DND-41 (cell line): ENCODE results near the gene ISYNA1.

ENCODE experiments used
- ATAC-seq: fragments of 200-7000 bp; cut with Tn5 transposase; 3 replicates; pipeline ENCODE4 v1.9.1; 2021; ENCODE audit warnings: low read depth; ENCODE audit not compliant: insufficient read depth
- DNase-seq: peaks from one replicate; pipeline ENCODE4 v3.0.0-alpha.2; 2020
- H2AFZ ChIP-seq: 2 replicates; pipeline ENCODE4 v1.6.0; 2012; ENCODE audit warnings: low read depth, low read length
- H3K27ac ChIP-seq: 2 replicates; pipeline ENCODE4 v1.5.1; 2012; ENCODE audit warnings: low read length, inconsistent platforms
- H3K27me3 ChIP-seq: fragments of 200-600 bp; sonication (generic); 2 replicates; pipeline ENCODE4 v1.6.0; 2012; ENCODE audit warnings: low read length, mild to moderate bottlenecking, inconsistent platforms; ENCODE audit not compliant: insufficient read depth, poor library complexity
- H3K36me3 ChIP-seq: 2 replicates; pipeline ENCODE4 v1.5.1; 2012; ENCODE audit warnings: low read length, inconsistent platforms; ENCODE audit not compliant: insufficient read depth
- H3K4me1 ChIP-seq: 2 replicates; pipeline ENCODE4 v1.5.1; 2012; ENCODE audit warnings: mild to moderate bottlenecking, low read length; ENCODE audit not compliant: insufficient read depth
- H3K4me2 ChIP-seq: 2 replicates; pipeline ENCODE4 v1.6.0; 2012; ENCODE audit warnings: mild to moderate bottlenecking, moderate library complexity, low read length, inconsistent platforms; ENCODE audit not compliant: insufficient read depth
- H3K4me3 ChIP-seq, 2 experiments: fragments of 200-600 bp in 1 of 2; shearing (Covaris generic) in 1 of 2; 2 replicates each; pipeline ENCODE4 v1.5.1; 2012 to 2016; ENCODE audit warnings: inconsistent platforms in 2 of 2, low read length in 2 of 2, mild to moderate bottlenecking in 2 of 2, low read depth in 1 of 2, moderate library complexity in 1 of 2
- H3K79me2 ChIP-seq: 2 replicates; pipeline ENCODE4 v1.6.0; 2012; ENCODE audit warnings: low read length, inconsistent platforms; ENCODE audit not compliant: insufficient read depth
- H3K9ac ChIP-seq: 2 replicates; pipeline ENCODE4 v1.6.0; 2012; ENCODE audit warnings: low read depth, mild to moderate bottlenecking, inconsistent platforms, low read length, moderate library complexity
- H3K9me3 ChIP-seq: 2 replicates; pipeline ENCODE4 v1.5.1; 2012; ENCODE audit warnings: low read length, moderate library complexity, mild to moderate bottlenecking, inconsistent platforms; ENCODE audit not compliant: insufficient read depth, severe bottlenecking
- H4K20me1 ChIP-seq: 2 replicates; pipeline ENCODE4 v1.6.0; 2012; ENCODE audit warnings: low read length; ENCODE audit not compliant: insufficient read depth
- CTCF ChIP-seq: IDR thresholded peaks from 2 replicates; pipeline ENCODE4 v1.5.1; 2012; ENCODE audit warnings: borderline replicate concordance, low read length, moderate library complexity, mild to moderate bottlenecking; ENCODE audit not compliant: poor library complexity, severe bottlenecking; ENCODE audit errors: extremely low read depth
- EZH2 ChIP-seq: IDR thresholded peaks from 3 replicates; pipeline ENCODE4 v1.6.1; 2012; ENCODE audit warnings: borderline replicate concordance, low read depth, mild to moderate bottlenecking, moderate library complexity, low read length, inconsistent platforms; ENCODE audit not compliant: severe bottlenecking

Gene ISYNA1

DNA sequence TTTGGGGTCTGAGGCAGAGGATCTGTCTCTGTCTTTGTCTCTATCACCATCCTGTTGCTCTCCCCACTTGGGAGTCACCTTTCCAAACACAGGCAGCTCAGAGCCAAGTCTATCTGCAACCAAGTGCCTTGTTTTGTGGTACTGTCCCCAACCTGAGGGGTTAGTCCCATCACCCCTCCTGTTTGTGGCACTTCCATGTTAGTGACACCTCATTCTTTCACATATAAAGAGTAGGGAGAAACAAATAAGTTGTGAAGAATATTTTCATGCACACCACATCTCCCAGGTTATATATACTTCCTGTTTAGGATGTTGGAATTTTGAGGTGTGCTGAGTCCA is 48.2 kb downstream of the ISYNA1 start:
- H3K27me3 ChIP-seq = peaks cover 11% of the 10 kb centered on the region
- H3K4me3 ChIP-seq = no peak overlapping the region
- H3K36me3 ChIP-seq = no peaks in the 10 kb centered on the region
- ATAC-seq (no peak), DNase-seq (no peak)
- no peak overlapping the region for H3K9ac ChIP-seq
- no peaks in the 10 kb centered on the region for H3K79me2 ChIP-seq
- H3K27ac ChIP-seq = no peak overlapping the region
- TF ChIP-seq EZH2 (no peak), CTCF (no peak)
- peaks cover 15% of the 10 kb centered on the region for H3K4me1 ChIP-seq
- H3K4me2 ChIP-seq = no peak overlapping the region
- no peaks in the 10 kb centered on the region for H3K9me3 ChIP-seq
- H2AFZ ChIP-seq = no peak overlapping the region
- H4K20me1 ChIP-seq = no peaks in the 10 kb centered on the region

DNA sequence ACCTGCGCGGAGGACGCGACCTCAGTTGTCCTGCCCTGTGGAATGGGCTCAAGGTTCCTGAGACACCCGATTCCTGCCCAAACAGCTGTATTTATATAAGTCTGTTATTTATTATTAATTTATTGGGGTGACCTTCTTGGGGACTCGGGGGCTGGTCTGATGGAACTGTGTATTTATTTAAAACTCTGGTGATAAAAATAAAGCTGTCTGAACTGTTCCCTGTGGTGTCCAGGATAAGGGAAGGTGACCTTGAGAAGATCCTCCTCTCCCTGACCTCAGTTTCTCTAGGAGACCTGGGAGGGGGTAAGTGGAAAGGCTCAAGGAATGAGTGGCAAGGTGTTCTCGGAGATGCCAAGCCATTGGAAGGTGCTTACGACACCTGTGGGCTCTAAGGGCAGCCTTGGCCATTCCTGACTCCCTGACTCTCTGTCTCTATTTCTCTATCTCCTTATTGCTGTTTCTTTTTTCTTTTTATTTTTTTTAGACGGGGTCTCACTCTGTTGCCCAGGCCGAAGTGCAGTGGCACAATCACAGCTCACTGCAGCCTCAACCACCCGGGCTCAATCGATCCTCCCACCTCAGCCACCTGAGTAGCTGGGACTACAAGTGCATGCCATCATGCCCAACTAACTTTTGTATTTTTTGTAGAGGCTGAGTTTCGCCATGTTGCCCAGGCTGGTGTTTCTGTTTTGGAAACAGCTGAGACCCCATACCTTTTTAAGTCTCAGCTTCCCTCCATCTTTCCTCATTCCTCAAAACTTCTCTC is 48.8 kb downstream of the ISYNA1 start:
- Histone ChIP-seq H3K9ac (peak overlapping the region; percentile 50), H3K36me3 (no peaks in the 10 kb centered on the region), H3K79me2 (no peaks in the 10 kb centered on the region), H3K4me3 (peak overlapping the region in 1 of 2 experiments; percentile 59; a peak in 2 of 4 replicates), H3K4me2 (peak overlapping the region; percentile 92), H3K4me1 (peaks cover 15% of the 10 kb centered on the region), H3K27me3 (peaks cover 11% of the 10 kb centered on the region), H2AFZ (peak overlapping the region; percentile 57; the same call in 1 of the 2 replicates), H3K27ac (no peak overlapping the region), H3K9me3 (no peaks in the 10 kb centered on the region), H4K20me1 (no peaks in the 10 kb centered on the region)
- no peak for ATAC-seq
- DNase-seq = no peak
- TF ChIP-seq EZH2 (no peak), CTCF (no peak)

GRCh38 chr19:18388100-18388959 is 49.6 kb downstream of the ISYNA1 start:
- no peaks in the 10 kb centered on the region for H3K9me3 ChIP-seq
- no peaks in the 10 kb centered on the region for H3K79me2 ChIP-seq
- peak overlapping the region; percentile 50 for H3K9ac ChIP-seq
- DNase-seq = peak; percentile 89
- peak; percentile 89 for ATAC-seq
- peak overlapping the region; percentile 92 for H3K4me2 ChIP-seq
- peak overlapping the region; percentile 57 for H2AFZ ChIP-seq
- H3K4me3 ChIP-seq = peak overlapping the region in 1 of 2 experiments; percentile 59; a peak in 2 of 4 replicates
- TF ChIP-seq CTCF = peak; percentile 100
- TF ChIP-seq EZH2 = peak; percentile 70
- H3K27ac ChIP-seq = no peak overlapping the region
- H4K20me1 ChIP-seq = no peaks in the 10 kb centered on the region
- H3K27me3 ChIP-seq = peaks cover 11% of the 10 kb centered on the region
- peaks cover 15% of the 10 kb centered on the region for H3K4me1 ChIP-seq
- H3K36me3 ChIP-seq = no peaks in the 10 kb centered on the region
